H7 (cell line): ENCODE measurements around the gene PNN. TPM values are rescaled to one million over a fixed set of nuclear protein-coding genes. Genes with fewer than 3 reads are reported as not detected.
"Not testable (repeated sequence)": the region's sequence is repeated elsewhere in the genome, so short reads cannot be mapped to it uniquely, and the experiment has no call there.

ENCODE experiments used
- DNase-seq: peaks from one replicate; pipeline ENCODE4 v3.0.0; 2012
- H3K27me3 ChIP-seq: 2 replicates; pipeline ENCODE4 v1.6.0; 2011; ENCODE audit warnings: mild to moderate bottlenecking, low read length; ENCODE audit not compliant: control insufficient read depth, insufficient read depth
- H3K36me3 ChIP-seq: replicated peaks from 2 replicates; pipeline ENCODE4 v1.5.1; 2011; ENCODE audit warnings: low read length; ENCODE audit not compliant: control insufficient read depth, insufficient read depth
- H3K4me3 ChIP-seq: 2 replicates; pipeline ENCODE4 v1.5.1; 2011; ENCODE audit warnings: low read depth, mild to moderate bottlenecking, control low read depth, low read length, moderate library complexity; ENCODE audit not compliant: insufficient read depth
- total RNA-seq: library from RNA; depleted of rRNA; stranded (reverse); fragments of >200 nt; shearing (Covaris generic); gene quantifications from 2 replicates; pipeline ENCODE4 v1.2.3, GENCODE V29; 2014

PNN gene
- total RNA-seq, 1 experiment from 2014 or later, result 24.0 TPM

GRCh38 chr14:39203659-39204606, 28.9 kb downstream of the PNN start:
- H3K36me3 ChIP-seq, result no peaks in the 10 kb centered on the region
- no peaks in the 10 kb centered on the region for H3K27me3 ChIP-seq
- DNase-seq, result no peak
- no peak overlapping the region for H3K4me3 ChIP-seq

GRCh38 chr14:39207430-39207829, 32.4 kb downstream of the PNN start:
- not testable (repeated sequence) for H3K4me3 ChIP-seq, DNase-seq

GRCh38 chr14:39211109-39211741, 36.2 kb downstream of the PNN start:
- H3K4me3 ChIP-seq, result no peak overlapping the region
- DNase-seq, result no peak
- H3K36me3 ChIP-seq, result no peaks in the 10 kb centered on the region
- H3K27me3 ChIP-seq, result no peaks in the 10 kb centered on the region

More at GRCh38 chr14:39207430-39207829, 32.4 kb downstream of the PNN start:
- H3K27me3 ChIP-seq, H3K36me3 ChIP-seq: not testable (repeated sequence)

GRCh38 chr14:39212034-39212433, 37.0 kb downstream of the PNN start:
- H3K36me3 ChIP-seq, result no peaks in the 10 kb centered on the region
- no peak overlapping the region for H3K4me3 ChIP-seq
- DNase-seq, result no peak
- no peaks in the 10 kb centered on the region for H3K27me3 ChIP-seq

GRCh38 chr14:39212693-39213092, 37.6 kb downstream of the PNN start:
- no peaks in the 10 kb centered on the region for H3K27me3 ChIP-seq
- no peak for DNase-seq
- H3K4me3 ChIP-seq, result no peak overlapping the region
- H3K36me3 ChIP-seq, result no peaks in the 10 kb centered on the region

- no peaks in the 10 kb centered on the region for H3K36me3 ChIP-seq
- no peaks in the 10 kb centered on the region for H3K27me3 ChIP-seq
- H3K4me3 ChIP-seq, result no peak overlapping the region
- DNase-seq, result no peak
These were observed 42.3 kb downstream of the PNN start for GRCh38 chr14:39217214-39217879.

GRCh38 chr14:39218171-39218769, 43.2 kb downstream of the PNN start:
- no peak for DNase-seq
- no peaks in the 10 kb centered on the region for H3K36me3 ChIP-seq
- no peaks in the 10 kb centered on the region for H3K27me3 ChIP-seq
- no peak overlapping the region for H3K4me3 ChIP-seq

DNA sequence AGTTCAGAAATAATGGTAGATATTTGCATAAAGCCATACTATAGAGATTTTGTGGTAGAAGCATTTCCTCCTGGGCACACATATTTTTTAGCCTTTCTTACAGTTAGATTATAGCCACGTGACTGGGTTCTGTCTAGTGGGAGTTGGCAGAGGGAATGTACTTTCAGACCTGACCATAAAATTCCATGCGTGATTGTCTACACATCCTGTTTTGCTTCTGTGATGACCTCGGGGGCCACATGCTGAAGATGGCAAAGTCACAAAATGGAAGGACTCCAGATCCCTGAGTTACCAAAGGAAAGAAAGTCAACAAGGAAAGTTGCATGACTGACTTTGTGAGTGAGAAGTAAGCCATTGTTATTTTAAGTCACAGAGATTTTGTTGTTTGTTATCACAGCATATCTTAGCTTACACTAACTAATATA, 44.0 kb downstream of the PNN start:
- Histone ChIP-seq H3K36me3 (no peaks in the 10 kb centered on the region), H3K4me3 (no peak overlapping the region), H3K27me3 (no peaks in the 10 kb centered on the region)
- DNase-seq, result no peak

DNA sequence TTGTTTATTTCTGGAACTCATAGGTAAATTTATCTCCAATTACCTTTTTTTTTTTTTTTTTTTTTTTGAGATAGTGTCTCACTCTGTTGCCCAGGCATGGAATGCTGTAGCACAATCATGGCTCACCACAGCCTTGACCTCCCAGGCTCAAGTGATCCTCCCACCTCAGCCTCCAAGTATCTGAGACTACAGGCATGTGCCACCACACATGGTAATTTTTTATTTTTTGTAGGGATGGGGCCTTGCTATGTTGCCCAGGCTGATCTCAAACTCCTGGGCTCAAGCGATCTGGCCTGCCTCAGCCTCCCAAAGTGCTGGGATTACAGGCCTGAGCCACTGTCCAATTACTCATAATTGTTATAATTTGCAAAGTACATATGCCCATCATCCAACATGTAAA, 45.4 kb downstream of the PNN start:
- H3K4me3 ChIP-seq, H3K36me3 ChIP-seq, DNase-seq, H3K27me3 ChIP-seq: not testable (repeated sequence)

DNA sequence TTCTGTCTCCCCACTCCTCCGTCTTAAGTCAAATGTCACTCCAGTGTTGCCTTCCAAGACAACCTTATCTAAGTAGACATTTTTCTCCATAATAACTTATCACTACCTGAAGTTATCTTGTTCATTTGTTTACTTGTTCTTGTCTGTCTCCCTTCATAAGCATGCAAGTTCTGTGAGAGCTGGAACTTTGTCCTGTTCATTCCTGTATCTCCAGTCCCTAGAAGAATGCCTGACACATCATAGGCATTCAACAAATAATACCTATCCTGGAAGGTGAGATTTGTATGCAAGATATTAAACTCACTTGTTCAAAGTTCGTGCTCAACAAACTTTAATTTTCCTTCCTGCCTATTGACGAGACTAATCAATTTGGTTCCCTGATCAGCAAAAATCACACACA, 53.0 kb downstream of the PNN start:
- Histone ChIP-seq H3K4me3 (no peak overlapping the region), H3K36me3 (no peaks in the 10 kb centered on the region), H3K27me3 (no peaks in the 10 kb centered on the region)
- no peak for DNase-seq

DNA sequence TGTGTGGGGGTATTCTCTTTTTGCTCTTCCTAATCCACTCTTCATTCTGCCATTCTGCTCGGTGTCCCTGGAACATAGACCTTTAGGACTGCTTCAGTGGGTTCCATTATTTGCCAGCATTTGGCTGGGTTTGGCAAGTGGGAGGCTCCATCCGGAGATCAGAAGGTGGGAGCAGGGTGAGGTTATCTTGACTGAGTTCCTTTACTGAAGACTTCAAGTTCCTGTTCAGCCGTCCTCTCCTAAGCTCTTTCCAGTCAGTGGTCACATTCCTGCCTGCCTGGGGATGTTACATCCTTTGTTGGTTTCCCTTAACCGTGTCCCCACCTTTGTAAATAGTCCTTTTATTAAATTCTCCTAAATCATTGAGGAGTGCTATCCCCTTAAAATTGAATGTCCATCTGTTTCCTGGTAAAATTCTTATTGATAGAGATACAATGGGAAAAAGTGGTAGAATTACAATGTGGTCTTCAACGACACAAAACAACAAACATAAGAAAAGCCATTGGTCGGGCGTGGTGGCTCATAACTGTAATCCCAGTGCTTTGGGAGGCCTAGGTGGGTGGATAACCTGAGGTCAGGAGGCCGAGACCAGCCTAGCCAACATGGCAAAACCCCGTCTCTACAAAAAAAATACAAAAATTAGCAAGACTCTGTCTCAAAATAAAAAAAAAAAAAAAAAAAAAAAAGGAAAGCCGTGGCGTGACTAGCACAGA, 53.6 kb downstream of the PNN start:
- Histone ChIP-seq H3K4me3 (no peak overlapping the region), H3K27me3 (no peaks in the 10 kb centered on the region), H3K36me3 (no peaks in the 10 kb centered on the region)
- no peak for DNase-seq

DNA sequence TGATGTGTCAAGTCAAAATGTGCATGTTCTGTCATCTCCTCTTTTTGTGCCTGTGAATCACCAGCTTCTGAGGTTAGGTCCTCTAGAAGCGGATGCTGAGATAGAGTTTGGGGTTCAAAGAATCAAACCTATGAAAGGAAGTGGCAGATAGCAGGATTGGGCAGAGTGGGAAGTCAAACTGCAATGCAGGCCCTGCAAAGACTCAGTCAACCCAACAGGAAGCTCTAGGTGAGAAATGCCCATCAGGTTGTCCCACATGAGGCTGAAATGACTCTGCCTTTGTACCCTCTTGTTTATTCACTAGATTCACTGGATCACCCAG, 54.1 kb downstream of the PNN start:
- Histone ChIP-seq H3K36me3 (no peaks in the 10 kb centered on the region), H3K4me3 (no peak overlapping the region), H3K27me3 (no peaks in the 10 kb centered on the region)
- no peak for DNase-seq

GRCh38 chr14:39229601-39230110, 54.6 kb downstream of the PNN start:
- Histone ChIP-seq H3K4me3 (no peak overlapping the region), H3K36me3 (no peaks in the 10 kb centered on the region), H3K27me3 (no peaks in the 10 kb centered on the region)
- no peak for DNase-seq

DNA sequence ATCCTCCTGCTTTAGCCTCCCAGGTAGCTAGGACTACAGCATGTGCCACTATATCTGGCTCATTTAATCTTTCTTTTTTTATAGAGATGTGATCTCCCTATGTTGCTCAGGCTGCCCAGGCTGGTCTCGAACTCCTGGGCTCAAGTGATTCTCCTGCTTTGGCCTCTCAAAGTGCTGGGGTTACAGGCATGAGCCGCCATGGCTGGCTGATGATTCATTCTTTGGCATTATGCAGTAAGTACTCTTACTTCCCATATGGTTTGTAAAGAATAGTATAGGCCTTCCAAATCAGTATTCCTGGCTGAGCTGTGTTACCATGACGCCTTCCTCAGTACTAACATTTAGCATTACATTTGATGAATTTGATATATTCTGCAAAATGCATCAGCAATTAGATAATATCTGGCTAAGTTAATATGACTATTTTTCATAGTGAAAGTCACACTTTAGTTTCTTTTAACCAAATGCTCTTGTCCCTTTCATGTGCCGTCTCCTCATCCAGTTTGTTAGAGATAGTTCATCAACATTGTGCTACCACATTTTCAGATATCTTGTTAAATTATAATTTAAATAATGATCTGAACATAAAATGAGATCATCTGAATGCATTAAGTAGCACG, 55.5 kb downstream of the PNN start:
- Histone ChIP-seq H3K36me3 (no peaks in the 10 kb centered on the region), H3K27me3 (no peaks in the 10 kb centered on the region), H3K4me3 (no peak overlapping the region)
- DNase-seq, result no peak
